NCI-H748 (cell line): Measurements from ENCODE around the gene PPP1R13L.
"Not testable (repeated sequence)": the region's sequence is repeated elsewhere in the genome, so short reads cannot be mapped to it uniquely, and the experiment has no call there.

Source experiments
- DNase-seq: peaks from one replicate; lab custom pipeline; 2025; ENCODE audit not compliant: unreplicated experiment; lab: John Stamatoyannopoulos, UW

Gene PPP1R13L

DNA sequence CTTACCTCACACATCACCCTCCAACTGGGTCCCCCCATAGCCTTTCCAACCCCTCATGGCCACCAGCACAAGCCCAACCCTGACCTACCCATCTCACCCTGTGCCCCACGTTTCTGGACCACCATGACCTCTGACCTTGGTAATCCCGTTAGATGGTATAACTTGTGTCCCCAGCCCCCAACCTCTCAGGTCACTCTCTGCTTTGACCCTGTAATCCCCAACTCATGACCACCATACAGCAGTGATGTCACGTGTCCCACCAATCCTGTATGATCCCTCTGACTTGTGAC, 55.8 kb downstream of the PPP1R13L start:
- no peak for DNase-seq

DNA sequence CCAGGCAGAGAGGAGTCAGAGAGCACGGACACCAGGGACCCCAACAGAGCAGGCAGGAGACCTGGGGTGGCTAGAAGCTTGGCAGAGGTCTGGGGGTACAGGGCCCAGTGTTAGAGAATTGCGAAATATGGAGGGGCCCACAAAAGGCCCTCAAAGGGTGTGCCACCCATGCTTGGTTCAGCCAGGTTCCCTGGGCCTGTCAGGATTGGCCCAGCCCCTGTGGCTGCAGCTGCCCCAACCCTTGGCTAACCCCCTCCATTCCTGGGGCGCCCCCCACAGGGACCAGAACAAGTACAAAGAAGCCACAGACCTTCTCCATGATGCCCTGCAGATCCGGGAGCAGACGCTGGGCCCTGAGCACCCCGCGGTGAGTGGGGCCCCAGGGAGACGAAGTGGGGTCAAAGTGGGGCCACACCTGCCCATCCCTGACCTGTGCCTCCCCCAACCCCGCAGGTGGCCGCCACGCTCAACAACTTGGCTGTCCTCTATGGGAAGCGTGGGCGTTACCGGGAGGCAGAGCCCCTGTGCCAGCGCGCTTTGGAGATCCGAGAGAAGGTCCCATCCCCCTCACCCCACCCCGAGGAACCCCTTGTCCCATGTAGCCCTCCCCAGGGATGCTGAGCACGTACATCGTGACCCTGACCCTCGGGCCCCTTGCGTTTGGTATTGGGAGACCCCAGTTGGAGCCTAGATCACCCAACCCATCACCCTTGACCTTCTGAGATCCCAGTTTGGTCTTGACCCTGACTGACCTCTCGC, 56.3 kb downstream of the PPP1R13L start:
- no peak for DNase-seq

- DNase-seq, result no peak
Observed at GRCh38 chr19:45347570-45348366, 57.1 kb downstream of the PPP1R13L start.

- no peak for DNase-seq
Observed at GRCh38 chr19:45346449-45346848, 58.4 kb downstream of the PPP1R13L start.

GRCh38 chr19:45345506-45345860, 59.4 kb downstream of the PPP1R13L start:
- no peak for DNase-seq

DNA sequence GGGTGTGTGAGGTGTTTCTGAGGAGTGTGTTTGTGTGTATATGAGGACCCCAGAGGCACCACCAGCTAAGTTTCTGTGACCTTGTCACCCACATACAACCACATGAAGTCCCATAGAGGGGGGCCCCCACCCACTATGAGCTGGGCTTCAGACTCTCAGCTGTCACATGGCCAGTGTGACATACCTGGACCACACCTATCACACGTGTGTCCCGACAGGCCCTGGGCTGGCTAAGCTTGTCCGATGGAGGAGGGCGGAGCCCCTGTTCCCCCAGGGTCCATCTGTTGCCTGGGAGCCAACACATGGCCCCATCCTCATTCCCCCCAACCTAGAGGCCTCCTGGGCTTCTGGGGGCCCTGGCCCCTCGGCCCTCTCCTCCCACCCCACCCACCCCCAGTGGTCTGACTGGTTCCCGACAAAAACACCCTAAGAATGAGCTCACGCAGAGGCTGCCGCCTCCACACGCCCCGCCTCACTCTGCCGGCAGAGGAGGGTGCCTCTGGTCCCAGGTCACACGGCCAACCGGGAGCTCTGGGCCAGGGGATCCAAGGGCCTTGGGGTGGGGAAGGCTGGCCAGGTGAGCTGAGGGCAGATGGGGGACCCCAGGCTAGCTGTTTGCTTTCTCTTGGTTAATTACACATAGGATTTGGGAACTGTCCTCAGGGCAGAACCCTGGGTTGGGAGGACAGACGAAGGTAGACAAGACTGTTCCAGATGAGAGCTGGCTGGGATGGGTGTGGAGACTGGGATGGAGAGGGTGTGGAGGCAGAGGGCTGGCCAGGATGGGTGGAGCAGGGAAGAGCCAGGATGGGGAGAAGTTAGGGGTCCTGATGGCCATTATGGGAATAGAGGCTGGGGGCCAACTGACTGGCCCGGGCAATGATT, 60.0 kb downstream of the PPP1R13L start:
- DNase-seq, result no peak

- no peak for DNase-seq
Observed at GRCh38 chr19:45342911-45343310, 62.0 kb downstream of the PPP1R13L start.

GRCh38 chr19:45340899-45341453, 63.9 kb downstream of the PPP1R13L start:
- DNase-seq, result peak; percentile 55

GRCh38 chr19:45340232-45340898, 64.5 kb downstream of the PPP1R13L start, which contains the start of gene KLC3:
TSS of gene KLC3 (plus strand) at chr19:45340750. CDS start at chr19:45345542, 4,792 bp downstream.
- peak; percentile 77 for DNase-seq

GRCh38 chr19:45339629-45340028, 65.2 kb downstream of the PPP1R13L start:
- DNase-seq, result no peak

- DNase-seq, result no peak
Observed at GRCh38 chr19:45336696-45337251, 68.1 kb downstream of the PPP1R13L start.

DNA sequence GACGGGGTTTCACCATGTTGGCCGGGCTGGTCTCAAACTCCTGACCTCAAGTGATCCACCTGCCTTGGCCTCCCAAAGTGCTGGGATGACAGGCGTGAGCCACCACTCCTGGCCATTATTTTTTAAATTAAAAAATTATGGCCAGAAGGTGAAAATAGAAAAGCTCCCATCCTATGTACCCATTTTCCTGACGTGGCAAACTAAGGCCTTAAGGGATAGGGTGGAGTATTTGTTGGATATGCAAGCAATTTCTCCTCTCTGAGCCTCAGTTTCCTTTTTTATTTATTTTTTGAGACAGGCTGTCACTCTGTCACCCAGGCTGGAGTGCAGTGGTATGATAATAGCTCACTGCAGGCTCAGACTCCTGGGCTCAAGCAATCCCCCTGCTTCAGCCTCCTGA, 70.0 kb downstream of the PPP1R13L start:
- DNase-seq, result not testable (repeated sequence)

DNA sequence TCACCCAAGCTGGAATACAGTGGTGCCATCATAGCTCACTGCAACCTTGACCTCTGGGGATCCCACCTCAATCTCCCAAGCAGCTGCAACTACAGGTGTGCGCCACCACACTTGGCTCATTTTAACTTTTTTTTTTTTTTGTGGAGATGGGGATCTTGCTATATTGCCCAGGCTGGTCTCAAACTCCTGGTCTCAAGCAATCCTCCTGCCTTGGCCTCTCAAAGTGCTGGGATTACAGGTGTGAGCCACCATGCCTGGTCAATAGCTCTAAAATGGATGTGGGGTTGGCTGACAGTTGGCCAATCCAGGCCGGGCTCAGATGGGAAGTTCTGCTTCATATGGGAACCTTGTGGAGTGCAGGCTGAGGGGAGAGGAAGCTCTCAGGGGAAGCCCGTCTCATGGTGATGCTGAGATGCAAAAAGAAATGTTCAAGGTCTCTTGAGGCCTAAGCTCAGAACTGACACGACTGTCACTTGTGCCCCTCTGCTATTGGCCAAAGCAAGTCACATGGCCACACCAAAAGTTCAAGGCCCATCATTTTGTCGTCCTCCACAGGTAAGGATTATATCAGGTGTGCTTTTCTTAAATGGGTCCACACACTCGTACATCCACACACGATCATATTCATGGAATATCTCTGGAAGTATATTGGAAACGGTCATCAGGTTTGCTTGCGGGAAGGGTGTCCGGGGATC, 71.1 kb downstream of the PPP1R13L start:
- DNase-seq, result no peak

DNA sequence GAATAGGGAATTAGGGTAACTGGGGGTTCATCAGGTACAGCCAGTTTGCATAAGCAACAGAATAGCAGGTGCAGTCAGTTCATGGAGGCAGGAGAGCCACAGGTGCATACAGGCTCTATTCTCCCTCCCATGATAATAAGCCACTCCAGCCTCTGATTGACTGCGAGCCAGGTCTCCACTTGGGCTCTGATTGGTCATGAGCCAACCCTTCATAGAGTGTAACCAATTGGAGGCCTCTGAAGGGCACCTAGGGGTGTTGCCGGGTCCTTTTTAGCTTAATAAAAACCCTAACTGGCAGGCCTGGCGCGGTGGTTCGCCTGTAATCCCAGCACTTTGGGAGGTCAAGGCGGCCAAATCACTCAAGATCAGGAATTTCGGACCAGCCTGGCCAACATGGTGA, 73.5 kb downstream of the PPP1R13L start:
- DNase-seq, result peak; percentile 57
